ENCODE measurements around the gene GALNS.

GALNS gene

GRCh38 chr16:88805340-88805715, 51.4 kb downstream of the GALNS start:
- H3K9me2 ChIP-seq (replicated peaks; ENCODE audit: low read depth, low read length), result no peaks in the 10 kb centered on the region
- H3K36me3 ChIP-seq (ENCODE audit: insufficient read depth, low read length), result peaks cover 22% of the 10 kb centered on the region; the same call in 1 of the 2 replicates
- peak overlapping the region; percentile 79 for H3K4me3 ChIP-seq (ENCODE audit: low read length, poor library complexity, severe bottlenecking)
- peak overlapping the region; percentile 66 for H3K4me2 ChIP-seq (ENCODE audit: low read depth, low read length, poor library complexity, severe bottlenecking)
- no peak for TF ChIP-seq CTCF (conservative IDR thresholded peaks at IDR 0.05; ENCODE audit: low read length)
- TF ChIP-seq EZH2phosphoT487 (IDR thresholded peaks at IDR 0.05; ENCODE audit: borderline replicate concordance), result no peak
- no peaks in the 10 kb centered on the region for H3K9me3 ChIP-seq (ENCODE audit: insufficient read depth, low read depth, low read length)
- H3K4me1 ChIP-seq (ENCODE audit: insufficient read depth, low read length, poor library complexity, severe bottlenecking), result peaks cover 14% of the 10 kb centered on the region
- H2AFZ ChIP-seq (ENCODE audit: low read length), result no peak overlapping the region
- H3K79me2 ChIP-seq (ENCODE audit: insufficient read depth, low read length), result peaks cover 81% of the 10 kb centered on the region
- H3K9ac ChIP-seq (ENCODE audit: low read depth, low read length, poor library complexity, severe bottlenecking), result peak overlapping the region; percentile 79
- peaks cover 51% of the 10 kb centered on the region for H4K20me1 ChIP-seq (ENCODE audit: insufficient read depth, low read length, poor library complexity, severe bottlenecking)
- H3K27me3 ChIP-seq (ENCODE audit: insufficient read depth, low read length, poor library complexity, severe bottlenecking), result no peaks in the 10 kb centered on the region
- peaks cover 2% of the 10 kb centered on the region for H3F3A ChIP-seq (ENCODE audit: low read depth)

GRCh38 chr16:88804552-88805339, 52.0 kb downstream of the GALNS start:
- Histone ChIP-seq H3K79me2 (ENCODE audit: insufficient read depth, low read length) (peaks cover 76% of the 10 kb centered on the region), H3K9me3 (ENCODE audit: insufficient read depth, low read depth, low read length) (no peaks in the 10 kb centered on the region), H3K4me1 (ENCODE audit: insufficient read depth, low read length, poor library complexity, severe bottlenecking) (peaks cover 19% of the 10 kb centered on the region), H3K9me2 (replicated peaks; ENCODE audit: low read depth, low read length) (no peaks in the 10 kb centered on the region), H3F3A (ENCODE audit: low read depth) (peaks cover 4% of the 10 kb centered on the region), H3K36me3 (ENCODE audit: insufficient read depth, low read length) (peaks cover 21% of the 10 kb centered on the region; the same call in 1 of the 2 replicates), H4K20me1 (ENCODE audit: insufficient read depth, low read length, poor library complexity, severe bottlenecking) (peaks cover 45% of the 10 kb centered on the region), H3K4me3 (ENCODE audit: low read length, poor library complexity, severe bottlenecking) (peak overlapping the region; percentile 79), H3K9ac (ENCODE audit: low read depth, low read length, poor library complexity, severe bottlenecking) (peak overlapping the region; percentile 79), H3K27me3 (ENCODE audit: insufficient read depth, low read length, poor library complexity, severe bottlenecking) (no peaks in the 10 kb centered on the region), H2AFZ (ENCODE audit: low read length) (no peak overlapping the region), H3K4me2 (ENCODE audit: low read depth, low read length, poor library complexity, severe bottlenecking) (peak overlapping the region; percentile 66)
- no peak for TF ChIP-seq CTCF (conservative IDR thresholded peaks at IDR 0.05; ENCODE audit: low read length)
- TF ChIP-seq EZH2phosphoT487 (IDR thresholded peaks at IDR 0.05; ENCODE audit: borderline replicate concordance), result no peak

GRCh38 chr16:88804173-88804551, 52.6 kb downstream of the GALNS start:
- Histone ChIP-seq H3K4me2 (ENCODE audit: low read depth, low read length, poor library complexity, severe bottlenecking) (peak overlapping the region; percentile 66), H3K4me3 (ENCODE audit: low read length, poor library complexity, severe bottlenecking) (peak overlapping the region; percentile 79), H3K9ac (ENCODE audit: low read depth, low read length, poor library complexity, severe bottlenecking) (peak overlapping the region; percentile 79), H4K20me1 (ENCODE audit: insufficient read depth, low read length, poor library complexity, severe bottlenecking) (peaks cover 39% of the 10 kb centered on the region), H3F3A (ENCODE audit: low read depth) (peaks cover 4% of the 10 kb centered on the region), H3K79me2 (ENCODE audit: insufficient read depth, low read length) (peaks cover 71% of the 10 kb centered on the region), H3K36me3 (ENCODE audit: insufficient read depth, low read length) (peaks cover 16% of the 10 kb centered on the region; the same call in 1 of the 2 replicates), H3K9me3 (ENCODE audit: insufficient read depth, low read depth, low read length) (no peaks in the 10 kb centered on the region), H2AFZ (ENCODE audit: low read length) (no peak overlapping the region), H3K4me1 (ENCODE audit: insufficient read depth, low read length, poor library complexity, severe bottlenecking) (peaks cover 24% of the 10 kb centered on the region), H3K9me2 (replicated peaks; ENCODE audit: low read depth, low read length) (no peaks in the 10 kb centered on the region), H3K27me3 (ENCODE audit: insufficient read depth, low read length, poor library complexity, severe bottlenecking) (no peaks in the 10 kb centered on the region)
- no peak for TF ChIP-seq EZH2phosphoT487 (IDR thresholded peaks at IDR 0.05; ENCODE audit: borderline replicate concordance)
- TF ChIP-seq CTCF (conservative IDR thresholded peaks at IDR 0.05; ENCODE audit: low read length), result no peak

All from Loucy (cell line).